PC-3 (cell line): ENCODE results near the gene DSPP. TPM values are rescaled to one million over a fixed set of nuclear protein-coding genes. Genes with fewer than 3 reads are reported as not detected.

Experiments used
- ATAC-seq: fragments of 200-7000 bp; cut with Tn5 transposase; 2 replicates; pipeline ENCODE4 v1.9.1; 2020; ENCODE audit warnings: mild to moderate bottlenecking, moderate library complexity
- Bru-seq: library from RNA; stranded (reverse); fragments of 400-500 nt; gene quantifications from one replicate; lab custom pipeline; 2021; lab: Mats Ljungman, UMichigan
- BruChase-seq, 2 experiments: library from RNA; stranded (reverse); fragments of 400-500 nt; gene quantifications; one replicate each; lab custom pipeline; 2021; lab: Mats Ljungman, UMichigan
- BruUV-seq: library from RNA; stranded (reverse); fragments of 400-500 nt; replicated peaks from 2 replicates; lab custom pipeline; 2021; lab: Mats Ljungman, UMichigan
- CTCF ChIA-PET: fragments of 300-600 bp; sonication (Branson Sonifier 250); formaldehyde crosslinking; loops from one replicate; lab custom pipeline; 2022; ENCODE audit warnings: antibody characterized with exemption; lab: Charles Lee
- POLR2A ChIA-PET: fragments of 300-600 bp; sonication (Branson Sonifier 250); formaldehyde crosslinking; loops from one replicate; lab custom pipeline; 2022; ENCODE audit warnings: antibody characterized with exemption; ENCODE audit not compliant: unreplicated experiment; lab: Charles Lee
- DNase-seq: peaks from one replicate; pipeline ENCODE4 v3.0.0-alpha.2; 2015
- H2AFZ ChIP-seq: fragments of 300-600 bp; sonication (generic); 2 replicates; pipeline ENCODE4 v1.6.0; 2016; ENCODE audit warnings: antibody characterized with exemption, low read length
- H3F3A ChIP-seq: fragments of 300-600 bp; sonication (generic); one replicate; pipeline ENCODE4 v1.6.0; 2017; ENCODE audit warnings: antibody characterized with exemption, low read length, control low read depth, mild to moderate bottlenecking; ENCODE audit not compliant: unreplicated experiment
- H3K27ac ChIP-seq: fragments of 300-600 bp; sonication (generic); 2 replicates; pipeline ENCODE4 v1.5.1; 2016; ENCODE audit warnings: mild to moderate bottlenecking, low read length
- H3K27me3 ChIP-seq: fragments of 300-600 bp; sonication (generic); 2 replicates; pipeline ENCODE4 v1.6.1; 2016; ENCODE audit warnings: low read length, mixed read lengths
- H3K36me3 ChIP-seq: fragments of 300-600 bp; sonication (generic); 2 replicates; pipeline ENCODE4 v1.6.1; 2016; ENCODE audit warnings: low read depth, mixed run types, low read length, mixed read lengths
- H3K4me1 ChIP-seq: fragments of 300-600 bp; sonication (generic); 2 replicates; pipeline ENCODE4 v1.5.1; 2016; ENCODE audit warnings: low read length; ENCODE audit not compliant: insufficient read depth
- H3K4me2 ChIP-seq: fragments of 300-600 bp; sonication (generic); 2 replicates; pipeline ENCODE4 v1.6.0; 2016; ENCODE audit warnings: low read length
- H3K4me3 ChIP-seq: fragments of 300-600 bp; sonication (generic); 2 replicates; pipeline ENCODE4 v1.5.1; 2016; ENCODE audit warnings: mild to moderate bottlenecking, low read length, mixed read lengths
- H3K79me2 ChIP-seq: fragments of 300-600 bp; sonication (generic); 2 replicates; pipeline ENCODE4 v1.6.1; 2017; ENCODE audit warnings: low read length, mixed read lengths
- H3K9ac ChIP-seq: fragments of 300-600 bp; sonication (generic); 2 replicates; pipeline ENCODE4 v1.6.0; 2016; ENCODE audit warnings: mild to moderate bottlenecking, low read length
- H3K9me2 ChIP-seq: fragments of 300-600 bp; sonication (generic); replicated peaks from 2 replicates; pipeline ENCODE4 v1.6.1; 2016; ENCODE audit warnings: mixed run types, low read length, mixed read lengths
- H3K9me3 ChIP-seq: fragments of 300-600 bp; sonication (generic); 2 replicates; pipeline ENCODE4 v1.6.1; 2016; ENCODE audit warnings: low read length, mixed read lengths
- H4K20me1 ChIP-seq: fragments of 300-600 bp; sonication (generic); 2 replicates; pipeline ENCODE4 v1.6.1; 2016; ENCODE audit warnings: low read length, mixed read lengths
- EZH2 ChIP-seq: fragments of 300-600 bp; sonication (generic); IDR thresholded peaks from one replicate; pipeline ENCODE4 v1.6.1; 2017; ENCODE audit warnings: antibody characterized with exemption, mild to moderate bottlenecking, low read length; ENCODE audit not compliant: unreplicated experiment
- EZH2phosphoT487 ChIP-seq: fragments of 300-600 bp; sonication (generic); IDR thresholded peaks from 2 replicates; pipeline ENCODE4 v1.6.1; 2018; ENCODE audit warnings: mild to moderate bottlenecking, antibody characterized with exemption, low read length, borderline replicate concordance
- intact Hi-C: fragments of 100-400 bp; cut with micrococcal nuclease; formaldehyde crosslinking; loops from 2 replicates; pipeline ENCODE4 v1.9.0; 2023
- long read RNA-seq: library from polyadenylated mRNA; unstranded; transcript quantifications from one replicate; pipeline ENCODE4 v2.0.0, GENCODE V29; 2021; ENCODE audit not compliant: unreplicated experiment
- total RNA-seq: library from RNA; depleted of rRNA; stranded (reverse); fragments of >200 nt; gene quantifications from 2 replicates; pipeline ENCODE4 v1.2.3, GENCODE V29; 2014; rRNA removed
- TF ChIP-seq, protein P1 (sequence below): fragments of 300-600 bp; sonication (generic); conservative IDR thresholded peaks from 2 replicates; pipeline ENCODE4 v1.5.1; 2017; ENCODE audit warnings: antibody characterized with exemption, low read depth, mild to moderate bottlenecking, low read length

Gene DSPP
- total RNA-seq (0.04 TPM in 1 of 2 replicates, not detected in the other), Bru-seq, nascent RNA (not detected), BruChase-seq, experiment 1, labeled RNA remaining after a 6-hour chase (percentile 14 among the genes with signal in this experiment), BruChase-seq, experiment 2, labeled RNA remaining after a 2-hour chase (percentile 15 among the genes with signal in this experiment)
- long read RNA-seq, result 0 reads

GRCh38 chr4:87608229-87608628 lies at the start of gene DSPP:
TSS of gene DSPP (plus strand) at chr4:87608529. CDS start at chr4:87610909, 2,380 bp downstream.
- ATAC-seq, result no peak
- ChIA-PET POLR2A (no interaction called here), CTCF (no interaction called here)
- Histone ChIP-seq H3K9me2 (no peaks in the 10 kb centered on the region), H3F3A (no peaks in the 10 kb centered on the region), H4K20me1 (no peaks in the 10 kb centered on the region), H3K27ac (no peak within 1 kb of the TSS), H3K36me3 (no peaks in the 10 kb centered on the region), H3K9me3 (no peaks in the 10 kb centered on the region), H2AFZ (no peak within 1 kb of the TSS), H3K4me3 (no peak within 1 kb of the TSS), H3K27me3 (peaks cover 5% of the 10 kb centered on the region; the same call in 1 of the 2 replicates), H3K9ac (no peak within 1 kb of the TSS), H3K4me2 (no peak within 1 kb of the TSS), H3K79me2 (no peaks in the 10 kb centered on the region), H3K4me1 (no peaks in the 10 kb centered on the region)
- intact Hi-C loops, result no loop called here
- TF ChIP-seq EZH2 (no peak), EZH2phosphoT487 (no peak)
- TF ChIP-seq, protein P1, sequence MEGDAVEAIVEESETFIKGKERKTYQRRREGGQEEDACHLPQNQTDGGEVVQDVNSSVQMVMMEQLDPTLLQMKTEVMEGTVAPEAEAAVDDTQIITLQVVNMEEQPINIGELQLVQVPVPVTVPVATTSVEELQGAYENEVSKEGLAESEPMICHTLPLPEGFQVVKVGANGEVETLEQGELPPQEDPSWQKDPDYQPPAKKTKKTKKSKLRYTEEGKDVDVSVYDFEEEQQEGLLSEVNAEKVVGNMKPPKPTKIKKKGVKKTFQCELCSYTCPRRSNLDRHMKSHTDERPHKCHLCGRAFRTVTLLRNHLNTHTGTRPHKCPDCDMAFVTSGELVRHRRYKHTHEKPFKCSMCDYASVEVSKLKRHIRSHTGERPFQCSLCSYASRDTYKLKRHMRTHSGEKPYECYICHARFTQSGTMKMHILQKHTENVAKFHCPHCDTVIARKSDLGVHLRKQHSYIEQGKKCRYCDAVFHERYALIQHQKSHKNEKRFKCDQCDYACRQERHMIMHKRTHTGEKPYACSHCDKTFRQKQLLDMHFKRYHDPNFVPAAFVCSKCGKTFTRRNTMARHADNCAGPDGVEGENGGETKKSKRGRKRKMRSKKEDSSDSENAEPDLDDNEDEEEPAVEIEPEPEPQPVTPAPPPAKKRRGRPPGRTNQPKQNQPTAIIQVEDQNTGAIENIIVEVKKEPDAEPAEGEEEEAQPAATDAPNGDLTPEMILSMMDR, result no peak
- DNase-seq, result no peak
- no TSS peak for BruUV-seq

GRCh38 chr4:87559090-87559837 lies 49.1 kb upstream of the DSPP start:
- intact Hi-C loops, result loop anchor here (5.0 kb wide), 1 partner anchor 98 kb away; no protein-coding TSS in a partner anchor
- no peaks in the 10 kb centered on the region for H3K9me3 ChIP-seq
- ATAC-seq (no peak), DNase-seq (peak; percentile 20)
- no peaks in the 10 kb centered on the region for H3K79me2 ChIP-seq
- CTCF ChIA-PET, result no interaction called here
- POLR2A ChIA-PET, result no interaction called here
- TF ChIP-seq EZH2 (no peak), EZH2phosphoT487 (no peak)
- TF ChIP-seq, protein P1, result no peak
- H3K4me2 ChIP-seq, result no peak overlapping the region
- H2AFZ ChIP-seq, result no peak overlapping the region
- H3K27me3 ChIP-seq, result no peaks in the 10 kb centered on the region
- no peak overlapping the region for H3K27ac ChIP-seq
- H3F3A ChIP-seq, result peaks cover 4% of the 10 kb centered on the region
- no peaks in the 10 kb centered on the region for H4K20me1 ChIP-seq
- no peak overlapping the region for H3K9ac ChIP-seq
- H3K4me3 ChIP-seq, result no peak overlapping the region
- no TSS peak for BruUV-seq
- no peaks in the 10 kb centered on the region for H3K9me2 ChIP-seq
- H3K36me3 ChIP-seq, result no peaks in the 10 kb centered on the region
- H3K4me1 ChIP-seq, result peaks cover 30% of the 10 kb centered on the region

DNA sequence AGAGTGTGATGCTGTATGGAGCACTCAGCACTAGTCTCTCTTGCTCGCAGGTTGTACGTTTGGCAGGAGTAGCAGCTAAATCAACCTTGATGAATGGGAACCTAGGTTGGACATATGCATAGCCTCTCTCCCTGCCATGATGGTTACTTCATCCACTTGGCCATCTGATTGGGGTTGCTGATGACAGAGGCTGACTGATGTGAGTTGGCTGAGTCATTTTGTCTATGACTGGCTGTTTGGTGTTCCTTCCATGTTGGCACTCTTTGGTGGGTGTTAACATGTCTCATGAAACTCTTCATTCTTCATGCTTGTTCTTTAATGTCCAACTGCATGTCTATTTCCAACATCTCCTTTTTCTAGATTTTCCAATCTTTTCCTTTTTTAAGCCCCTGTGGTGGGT lies 47.5 kb upstream of the DSPP start:
- no peak overlapping the region for H2AFZ ChIP-seq
- no peaks in the 10 kb centered on the region for H3K36me3 ChIP-seq
- CTCF ChIA-PET, result no interaction called here
- BruUV-seq, result no TSS peak
- ATAC-seq (no peak), DNase-seq (no peak)
- H3K9ac ChIP-seq, result no peak overlapping the region
- H3K27ac ChIP-seq, result no peak overlapping the region
- no peak overlapping the region for H3K4me2 ChIP-seq
- H3K9me2 ChIP-seq, result no peaks in the 10 kb centered on the region
- intact Hi-C loops, result no loop called here
- no peaks in the 10 kb centered on the region for H3K79me2 ChIP-seq
- no peaks in the 10 kb centered on the region for H4K20me1 ChIP-seq
- POLR2A ChIA-PET, result no interaction called here
- peaks cover 4% of the 10 kb centered on the region for H3F3A ChIP-seq
- H3K4me1 ChIP-seq, result peaks cover 27% of the 10 kb centered on the region
- no peak overlapping the region for H3K4me3 ChIP-seq
- no peaks in the 10 kb centered on the region for H3K27me3 ChIP-seq
- no peaks in the 10 kb centered on the region for H3K9me3 ChIP-seq
- TF ChIP-seq, protein P1, result no peak
- TF ChIP-seq EZH2phosphoT487 (no peak), EZH2 (no peak)
